NOMO-1 (cell line): ENCODE measurements around the gene COL3A1.

ENCODE experiments used
- DNase-seq, 2 experiments: peaks; one replicate each; lab custom pipeline; 2025; ENCODE audit not compliant: unreplicated experiment in 2 of 2; lab: John Stamatoyannopoulos, UW

COL3A1 gene

DNA sequence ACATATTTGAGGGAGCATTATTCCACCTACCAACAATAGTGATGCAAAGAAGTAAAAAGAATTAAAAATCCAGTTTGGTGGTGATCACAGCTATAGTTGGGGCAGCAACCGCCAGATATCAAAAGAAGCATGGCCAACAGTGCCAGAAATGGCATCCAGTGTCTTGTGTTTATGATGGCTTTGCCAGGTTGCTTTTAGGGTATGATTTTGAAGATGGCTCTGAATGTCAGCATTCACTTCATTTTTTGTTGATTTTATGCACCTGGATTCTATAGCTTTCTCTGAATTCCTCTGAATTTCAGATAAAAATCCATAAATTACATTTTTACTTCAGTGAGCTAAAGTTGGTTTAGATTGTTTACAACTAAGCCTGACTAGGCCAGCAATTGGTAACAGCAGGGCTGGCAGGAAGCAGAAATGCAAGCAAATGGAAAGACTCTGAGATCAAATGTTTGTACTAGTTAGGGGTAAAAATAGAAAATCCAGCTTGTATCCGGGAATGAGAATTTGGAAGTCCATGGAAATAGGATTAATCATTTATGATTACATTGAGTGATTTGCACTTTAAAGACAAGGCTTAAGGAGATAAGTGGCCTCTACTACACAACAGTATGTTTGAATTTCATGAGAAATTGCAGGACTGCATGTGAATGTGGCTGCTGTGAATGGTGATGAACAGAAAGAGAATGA, 40.4 kb downstream of the COL3A1 start:
- no peak for DNase-seq

DNA sequence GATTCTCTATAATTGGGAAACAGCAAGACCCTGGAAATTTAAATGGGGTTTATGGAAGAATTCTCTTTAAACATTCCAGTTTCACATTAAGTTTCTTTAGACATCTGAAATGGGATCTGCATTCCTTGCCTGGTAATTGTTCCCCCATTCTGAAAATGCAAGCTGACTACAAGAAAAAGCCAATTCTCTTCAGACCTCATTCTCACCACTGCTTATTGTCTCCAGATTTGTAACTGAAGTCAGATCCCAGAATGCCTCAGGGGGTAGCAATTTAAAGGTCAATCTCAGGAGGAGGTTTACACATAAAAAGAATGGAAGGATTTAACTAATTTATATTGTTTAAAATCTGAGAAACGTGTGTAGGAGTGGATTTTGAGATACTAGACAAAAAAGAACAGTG, 41.2 kb downstream of the COL3A1 start:
- no peak for DNase-seq

DNA sequence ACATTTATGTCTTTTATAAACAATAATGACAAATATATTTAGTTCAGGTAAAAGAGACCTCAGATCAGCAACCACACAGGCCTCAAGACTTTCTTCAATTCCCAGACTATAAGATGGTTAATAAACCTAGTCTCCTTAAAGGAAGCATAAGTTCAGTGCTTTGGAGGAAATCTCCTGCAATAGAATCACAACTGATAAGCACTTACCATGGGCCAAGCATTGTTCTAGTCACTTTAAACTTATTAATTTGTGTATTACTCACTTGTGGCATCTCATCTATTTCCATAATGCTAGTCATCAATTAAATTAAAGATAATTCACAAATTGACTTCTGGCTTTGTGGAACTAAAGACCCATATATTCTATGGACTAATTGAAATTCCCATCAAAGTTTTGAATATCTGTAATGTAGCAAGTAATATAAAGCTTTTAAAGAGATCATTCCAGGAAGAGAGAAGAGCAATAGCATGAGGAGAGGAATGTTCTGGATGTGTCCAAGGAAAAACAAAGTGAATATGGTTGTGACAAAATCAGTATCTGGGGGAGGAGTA, 42.2 kb downstream of the COL3A1 start:
- no peak for DNase-seq

DNA sequence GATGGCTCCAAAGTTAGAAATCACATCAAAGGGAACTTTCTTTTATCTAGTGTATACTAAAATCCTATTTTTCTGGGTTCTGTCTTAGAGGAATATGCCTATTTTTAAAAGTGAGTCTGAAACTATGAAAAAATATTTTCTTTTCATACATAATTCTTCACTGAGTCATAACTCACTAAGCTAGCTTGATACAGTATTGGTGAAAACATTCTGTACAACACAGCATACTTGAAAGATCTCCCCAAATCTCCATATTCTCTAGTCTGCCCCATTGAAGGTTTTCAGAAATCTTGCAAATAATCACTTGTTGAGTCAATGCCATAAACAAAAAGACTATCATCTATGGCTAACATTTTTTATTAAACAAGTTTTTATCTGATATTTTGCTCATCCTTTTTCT, 44.5 kb downstream of the COL3A1 start:
- no peak for DNase-seq

DNA sequence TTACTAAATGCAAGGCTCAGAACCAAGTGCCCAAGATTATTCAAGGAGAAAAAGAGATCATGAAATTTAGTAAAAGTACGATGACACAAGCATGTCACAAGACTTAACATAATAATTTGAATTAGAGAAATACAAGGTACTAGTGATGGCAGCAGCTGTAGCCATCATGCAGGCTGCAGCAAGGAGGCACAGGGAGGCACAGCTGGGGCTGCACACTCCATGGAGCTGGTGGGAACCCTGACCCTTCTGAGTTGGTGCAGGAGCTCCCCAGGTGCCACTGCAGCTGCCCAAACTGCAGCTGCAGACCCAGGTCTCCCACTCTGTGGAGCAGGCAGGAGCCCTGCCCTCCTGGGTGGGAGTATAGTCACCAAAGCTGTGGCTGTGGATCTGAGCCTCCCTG, 46.0 kb downstream of the COL3A1 start:
- DNase-seq, result no peak

DNA sequence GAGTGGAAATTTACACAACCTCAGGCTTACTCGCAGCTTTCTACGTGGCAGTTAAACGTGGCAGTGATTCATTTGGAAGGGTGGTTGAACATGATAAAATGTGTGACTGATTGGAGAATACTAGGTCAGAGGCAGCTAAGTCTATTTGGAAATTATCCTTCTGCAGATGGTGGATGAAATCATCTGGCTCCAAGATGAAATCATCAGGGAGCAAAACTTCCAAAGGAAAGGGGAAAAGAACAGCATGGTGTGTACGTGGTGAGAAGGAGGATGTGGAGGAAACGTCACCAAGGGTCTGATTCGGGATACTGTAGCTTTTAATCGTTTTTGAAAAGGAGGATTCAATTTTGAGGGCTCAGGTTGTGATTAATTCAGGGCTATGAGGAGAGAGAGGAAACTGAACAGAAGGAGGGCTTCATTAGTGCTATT, 47.9 kb downstream of the COL3A1 start:
- DNase-seq, result no peak

DNA sequence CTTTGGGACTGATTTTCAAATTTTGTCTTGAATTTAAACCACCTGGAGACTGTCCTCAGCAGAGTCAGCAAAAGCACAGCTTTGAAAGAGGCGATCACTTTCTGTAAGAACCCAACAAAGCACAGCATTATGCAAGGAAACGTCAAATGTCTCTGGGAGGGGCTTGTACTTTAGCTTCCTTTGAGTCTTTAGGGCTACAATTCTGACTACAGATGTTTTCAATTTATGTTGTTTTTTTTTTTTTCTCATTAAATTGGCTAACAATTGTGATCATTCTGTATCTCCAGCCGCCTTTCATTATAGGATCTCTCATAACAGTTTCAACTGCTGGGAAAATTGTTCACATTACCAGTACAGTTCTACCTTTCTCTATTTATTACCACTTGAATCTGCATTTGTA, 48.3 kb downstream of the COL3A1 start:
- DNase-seq, result no peak

DNA sequence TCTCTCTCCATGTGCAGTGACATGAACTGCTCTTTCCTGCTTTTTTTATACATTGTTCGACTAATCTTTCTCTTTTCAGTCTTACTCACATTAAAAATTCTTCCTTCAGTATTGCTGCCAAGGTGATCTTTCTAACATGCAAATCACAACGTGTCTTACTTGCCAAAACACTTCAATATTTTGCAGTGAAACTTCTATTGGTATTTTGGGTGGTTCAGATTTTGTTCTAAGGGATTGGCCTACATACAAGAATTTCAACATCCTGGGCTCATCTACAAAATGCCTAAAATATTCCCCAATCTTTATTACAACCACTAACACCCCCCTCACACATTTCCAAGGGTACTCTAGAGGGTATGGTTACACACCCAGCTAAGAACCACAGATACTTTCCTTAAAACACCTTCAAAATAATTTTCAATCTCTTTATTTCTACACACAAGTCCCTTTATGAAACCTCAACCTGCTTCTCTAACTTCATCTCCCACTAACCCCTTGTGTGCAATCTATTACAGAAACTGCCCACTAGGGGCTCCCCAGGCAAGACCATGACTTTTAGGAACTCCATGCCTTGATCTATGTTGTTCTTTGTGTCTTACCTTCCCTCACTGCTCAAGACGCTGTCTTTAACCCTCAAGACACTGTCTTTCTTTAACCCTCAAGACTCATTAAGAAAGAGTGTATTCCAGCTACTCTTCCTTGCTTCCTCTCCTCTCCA, 50.9 kb downstream of the COL3A1 start:
- DNase-seq, result no peak

DNA sequence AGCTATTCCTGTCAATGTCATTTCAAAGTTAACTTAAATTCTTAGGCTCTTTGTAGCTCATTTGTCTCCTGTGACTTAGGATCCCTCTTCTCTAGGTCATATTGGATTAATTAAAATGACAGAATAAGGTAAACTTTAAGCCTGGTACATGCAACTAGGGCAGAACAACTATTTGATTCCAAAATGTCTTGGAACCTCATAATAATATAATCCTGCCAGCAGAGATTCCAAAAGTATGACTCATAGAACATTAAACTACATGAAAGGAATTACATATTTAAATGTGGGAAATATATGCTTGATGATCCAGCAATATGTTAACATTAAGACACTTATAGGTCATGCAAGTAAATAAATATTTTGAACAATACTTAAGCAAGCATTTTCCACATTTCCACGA, 63.3 kb downstream of the COL3A1 start:
- DNase-seq, result no peak

DNA sequence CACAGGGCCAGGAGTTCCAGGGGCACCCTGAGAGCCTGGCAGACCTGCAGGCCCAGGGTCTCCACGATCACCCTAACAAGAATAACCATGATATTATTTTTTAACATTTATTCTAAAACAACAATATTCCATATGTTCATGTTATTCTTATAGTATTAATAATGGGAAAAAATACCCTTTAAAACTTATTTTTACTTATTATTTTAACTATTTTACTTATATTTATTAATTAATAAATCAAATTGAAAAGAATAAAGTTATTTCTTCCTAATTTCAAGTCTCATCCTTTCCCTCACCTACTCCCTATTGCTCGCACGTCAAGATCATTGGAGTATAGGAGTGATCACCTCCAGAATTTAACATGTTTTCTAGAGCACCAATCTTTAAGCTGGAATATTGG, 71.7 kb downstream of the COL3A1 start:
- no peak for DNase-seq

DNA sequence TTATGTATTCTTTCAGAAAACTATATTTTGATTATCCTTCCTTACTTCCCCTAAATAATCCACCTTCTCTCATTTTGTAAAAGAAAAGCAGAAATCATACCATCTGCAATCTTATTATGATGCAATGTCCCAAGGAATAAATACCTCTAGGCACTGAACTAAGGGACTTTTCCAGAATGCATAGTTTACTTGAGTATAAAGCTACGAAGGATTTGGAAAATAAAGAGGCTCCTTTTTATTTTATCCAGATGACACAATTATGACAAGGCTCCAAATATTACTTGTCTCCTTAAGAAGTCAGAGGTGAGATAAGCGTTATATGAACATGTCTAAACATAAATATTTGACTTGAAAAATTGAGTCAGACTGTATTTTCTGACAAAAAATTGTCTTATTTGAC, 72.1 kb downstream of the COL3A1 start:
- DNase-seq, result no peak

DNA sequence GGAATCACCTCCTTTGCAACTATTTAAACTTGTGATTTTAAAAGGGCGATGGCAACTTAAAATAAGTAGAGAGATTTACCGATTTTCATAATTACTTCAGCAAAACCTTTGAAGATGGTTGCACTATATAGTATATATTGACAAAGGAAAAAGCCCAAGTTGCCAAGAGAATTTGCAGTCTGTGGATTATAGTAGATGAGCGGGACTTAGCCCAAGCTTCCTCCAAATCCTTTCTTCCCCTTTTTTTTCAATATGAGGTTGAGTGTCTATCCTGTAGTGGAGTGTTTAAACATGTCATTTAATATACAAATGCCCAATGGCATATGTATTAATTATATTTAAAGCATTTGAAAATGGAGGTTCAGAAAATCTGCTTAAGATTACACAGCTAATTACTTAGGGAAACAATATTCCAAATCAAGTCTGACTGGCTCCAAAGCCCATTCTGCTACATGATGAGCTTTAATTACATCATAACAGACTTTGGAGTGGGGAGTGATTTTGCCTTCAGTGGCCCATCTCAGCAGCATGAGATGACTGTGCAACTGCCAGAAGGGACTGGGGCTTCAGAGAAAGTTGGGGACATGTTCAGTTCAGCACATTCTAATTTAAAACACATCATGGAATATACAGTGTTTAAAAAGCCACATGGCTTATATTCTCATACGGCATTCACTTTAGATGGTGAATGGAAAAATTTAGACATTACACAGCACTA, 73.2 kb downstream of the COL3A1 start:
- DNase-seq, result no peak

DNA sequence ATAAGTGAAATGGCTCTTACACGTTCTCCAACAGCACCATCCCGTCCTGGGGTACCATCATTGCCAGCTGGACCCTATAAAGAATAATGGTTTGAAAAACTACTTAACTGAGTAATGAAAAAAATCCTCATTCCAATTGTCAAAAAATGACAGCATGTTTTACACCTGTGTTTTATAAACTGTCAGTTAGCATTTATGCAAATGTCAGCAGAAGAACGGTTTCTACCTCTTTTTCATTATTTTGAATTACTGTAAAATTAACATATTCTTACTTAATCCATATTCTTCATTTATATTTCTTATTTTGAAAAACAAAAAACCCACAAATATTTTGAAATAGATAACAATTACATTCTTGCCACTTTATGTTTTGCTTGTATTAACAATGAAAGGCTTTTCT, 74.0 kb downstream of the COL3A1 start:
- no peak for DNase-seq

DNA sequence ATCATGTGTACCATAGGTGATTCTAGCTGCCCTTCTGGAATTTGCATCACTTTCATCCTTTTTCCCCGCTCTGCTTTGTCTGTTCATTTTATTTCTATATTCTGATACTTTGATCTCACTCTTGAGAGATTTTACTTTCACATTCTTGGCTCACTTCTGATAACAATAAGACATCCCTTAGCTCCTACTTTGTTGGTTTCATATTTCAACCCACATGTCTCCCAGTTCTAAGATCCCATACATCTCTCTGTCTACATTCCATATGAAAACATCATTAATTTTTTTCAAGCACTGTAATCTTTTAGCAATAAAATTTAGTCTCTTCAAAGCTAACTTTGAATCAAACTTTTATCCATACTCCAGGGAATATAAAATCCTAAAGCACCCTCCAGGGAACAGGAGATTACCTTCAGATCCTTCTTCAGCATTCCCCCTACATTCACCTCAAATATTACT, 75.6 kb downstream of the COL3A1 start:
- DNase-seq, result no peak

DNA sequence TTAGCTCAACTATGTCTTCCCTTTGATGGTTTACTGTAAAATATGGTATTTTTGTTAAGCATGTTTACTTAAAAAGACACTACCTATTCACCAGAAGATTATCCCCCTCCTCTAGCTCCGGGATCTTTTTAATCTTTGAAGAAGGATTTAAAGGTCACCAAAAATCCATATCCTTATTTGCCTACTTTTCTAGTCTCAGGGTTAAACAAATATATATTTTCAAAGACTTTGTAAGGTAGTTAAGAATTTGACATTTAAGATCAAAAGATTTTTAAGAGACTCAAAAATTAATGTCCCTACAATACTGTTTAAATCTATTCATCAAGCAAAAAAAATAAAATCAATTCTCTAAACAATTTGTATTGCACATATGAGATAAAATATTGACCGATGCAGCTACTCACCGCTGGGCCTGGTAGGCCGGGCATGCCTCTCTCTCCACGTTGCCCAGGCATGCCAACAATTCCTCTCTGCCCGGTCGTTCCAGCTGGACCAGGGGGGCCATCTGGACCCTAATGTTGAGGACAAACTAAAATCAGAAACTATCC, 76.1 kb downstream of the COL3A1 start:
- no peak for DNase-seq

DNA sequence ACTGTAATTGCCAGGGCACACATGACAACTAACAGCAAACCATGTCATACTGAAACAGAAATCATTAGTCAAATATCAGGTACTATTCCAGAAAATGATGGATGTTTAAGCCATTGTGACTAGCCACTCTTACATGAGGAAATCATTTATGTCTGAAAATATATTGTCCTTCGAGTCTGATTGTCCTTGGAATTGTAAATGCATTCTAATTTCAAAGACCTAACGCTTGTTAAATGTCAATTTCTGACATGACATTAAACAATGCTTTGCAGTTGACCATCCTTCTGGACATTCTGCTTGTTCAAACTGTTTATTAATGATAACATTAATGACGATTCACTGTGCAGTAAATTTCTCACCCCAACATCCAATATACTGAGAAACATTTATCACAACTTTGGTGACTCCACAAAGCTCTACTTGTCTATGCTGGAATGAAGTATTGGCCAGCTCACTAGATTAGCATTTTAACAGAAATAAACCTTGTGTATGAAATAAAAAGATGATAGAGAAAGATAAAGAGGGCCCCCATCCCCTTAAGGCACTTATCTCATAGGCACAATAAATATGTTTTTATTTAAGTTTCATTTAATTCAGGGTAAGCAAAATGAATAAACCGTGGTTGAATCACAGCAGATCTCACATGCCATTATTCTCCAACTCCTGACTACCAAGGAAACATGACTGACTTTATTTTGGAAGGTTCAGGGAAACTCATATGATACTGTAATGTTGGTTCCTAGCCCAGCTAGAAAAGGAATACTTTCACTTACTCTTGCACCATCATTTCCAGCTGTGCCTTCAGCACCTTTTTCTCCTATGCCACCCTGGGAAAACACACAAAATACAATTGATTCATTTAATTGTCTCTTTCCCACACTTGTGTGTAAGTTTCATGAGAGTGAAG, 82.3 kb downstream of the COL3A1 start:
- no peak for DNase-seq

DNA sequence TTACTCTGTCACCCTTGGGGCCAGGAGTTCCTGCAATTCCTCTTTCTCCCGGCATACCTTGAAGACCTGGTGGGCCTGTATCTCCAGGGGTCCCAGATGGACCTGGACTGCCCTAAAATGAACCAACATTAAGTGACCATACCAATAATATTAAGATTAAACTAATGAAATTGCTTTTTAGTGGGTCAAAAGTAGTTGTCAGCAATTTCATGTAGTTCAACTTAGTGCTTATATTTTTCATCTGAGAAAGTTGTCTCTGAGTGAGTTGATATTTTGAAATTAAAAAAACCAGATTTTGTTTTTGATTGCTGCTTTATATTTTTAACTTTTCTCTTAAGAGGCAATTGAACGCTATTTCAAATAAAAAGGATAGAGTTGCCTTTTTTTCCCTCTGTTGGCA, 83.1 kb downstream of the COL3A1 start:
- no peak for DNase-seq

DNA sequence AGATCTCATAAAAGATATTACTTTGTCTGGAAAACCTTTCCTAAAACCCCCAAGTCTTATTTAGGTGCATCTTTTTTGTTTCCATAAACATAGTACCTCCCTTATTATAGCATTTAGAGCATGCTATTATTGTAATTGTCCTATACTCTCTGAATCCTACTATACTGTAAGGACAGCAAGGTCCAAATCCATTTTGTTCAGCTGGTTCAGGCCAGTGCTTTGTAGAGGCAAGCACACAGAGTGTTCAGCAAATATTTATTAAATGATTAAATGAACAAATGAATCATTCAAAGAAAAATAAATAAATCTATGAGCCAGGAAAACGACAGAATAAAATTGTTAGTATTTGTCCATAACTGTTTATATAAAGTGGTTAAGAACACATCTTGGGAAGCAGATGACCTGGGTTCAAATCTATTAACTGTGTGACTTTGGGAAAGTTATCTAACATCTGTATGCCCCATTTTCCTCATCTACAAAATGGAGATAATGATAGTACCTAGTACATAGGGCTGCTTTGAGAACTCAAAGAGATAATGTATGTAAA, 86.0 kb downstream of the COL3A1 start:
- DNase-seq, result no peak
